IMR-90 (cell line): Measurements from ENCODE around the gene ADAMTS9. TPM values are rescaled to one million over a fixed set of nuclear protein-coding genes. Genes with fewer than 3 reads are reported as not detected.

Experiments used
- ATAC-seq: fragments of 200-7000 bp; cut with Tn5 transposase; 2 replicates; pipeline ENCODE4 v1.9.1; 2020; ENCODE audit warnings: low read depth, mild to moderate bottlenecking, moderate library complexity
- BruUV-seq: library from RNA; stranded (reverse); fragments of 400-500 nt; replicated peaks from 2 replicates; lab custom pipeline; 2021; lab: Mats Ljungman, UMichigan
- CTCF ChIA-PET: fragments of 300-600 bp; formaldehyde crosslinking; extraction: SDS; loops from one replicate; lab custom pipeline; 2021; ENCODE audit warnings: antibody characterized with exemption; lab: Yijun Ruan, JAX
- POLR2A ChIA-PET: fragments of 300-600 bp; sonication (Branson Sonifier 250); formaldehyde crosslinking; loops from one replicate; lab custom pipeline; 2022; ENCODE audit warnings: antibody characterized with exemption; ENCODE audit not compliant: unreplicated experiment; lab: Charles Lee
- DNase-seq: peaks from one replicate; pipeline ENCODE4 v3.0.0; 2013
- H2AFZ ChIP-seq: replicated peaks from 2 replicates; pipeline ENCODE3; 2013; ENCODE audit warnings: low read length, mild to moderate bottlenecking; ENCODE audit not compliant: poor library complexity
- H2AK5ac ChIP-seq: 2 replicates; pipeline ENCODE4 v1.6.1; 2013; ENCODE audit warnings: low read depth, low read length, inconsistent platforms
- H2AK9ac ChIP-seq: replicated peaks from 2 replicates; pipeline ENCODE3; 2013; ENCODE audit warnings: mild to moderate bottlenecking, low read depth, low read length, moderate library complexity; ENCODE audit not compliant: poor library complexity
- H2BK120ac ChIP-seq: 2 replicates; pipeline ENCODE4 v1.6.1; 2013; ENCODE audit warnings: low read depth, low read length, inconsistent platforms
- H2BK15ac ChIP-seq: 3 replicates; pipeline ENCODE4 v1.6.1; 2013; ENCODE audit warnings: low read depth, low read length, inconsistent platforms
- H2BK20ac ChIP-seq: 2 replicates; pipeline ENCODE4 v1.6.1; 2013; ENCODE audit warnings: low read depth, mild to moderate bottlenecking, inconsistent platforms, low read length, moderate library complexity
- H2BK5ac ChIP-seq: 2 replicates; pipeline ENCODE4 v1.6.1; 2013; ENCODE audit warnings: mild to moderate bottlenecking, low read depth, low read length, inconsistent platforms; ENCODE audit not compliant: poor library complexity, severe bottlenecking
- H3K14ac ChIP-seq: replicated peaks from 2 replicates; pipeline ENCODE4 v1.6.1; 2013; ENCODE audit warnings: low read depth, low read length, inconsistent platforms
- H3K18ac ChIP-seq: 2 replicates; pipeline ENCODE4 v1.6.1; 2013; ENCODE audit warnings: low read depth, low read length, control low read depth
- H3K23ac ChIP-seq: 2 replicates; pipeline ENCODE4 v1.6.1; 2013; ENCODE audit warnings: low read depth, low read length, inconsistent platforms
- H3K27ac ChIP-seq: 2 replicates; pipeline ENCODE4 v1.5.1; 2013; ENCODE audit warnings: mild to moderate bottlenecking, control low read depth, low read length; ENCODE audit not compliant: insufficient read depth
- H3K27me3 ChIP-seq: 2 replicates; pipeline ENCODE4 v1.6.1; 2013; ENCODE audit warnings: low read length; ENCODE audit not compliant: control insufficient read depth, insufficient read depth
- H3K36me3 ChIP-seq: 2 replicates; pipeline ENCODE4 v1.6.1; 2013; ENCODE audit warnings: low read length, mixed read lengths; ENCODE audit not compliant: control insufficient read depth, insufficient read depth
- H3K4ac ChIP-seq: 2 replicates; pipeline ENCODE4 v1.6.1; 2013; ENCODE audit warnings: low read depth, low read length, inconsistent platforms
- H3K4me1 ChIP-seq: 2 replicates; pipeline ENCODE4 v1.6.1; 2013; ENCODE audit warnings: low read length, mixed read lengths; ENCODE audit not compliant: control insufficient read depth, insufficient read depth
- H3K4me2 ChIP-seq: 2 replicates; pipeline ENCODE4 v1.6.1; 2013; ENCODE audit warnings: low read depth, mild to moderate bottlenecking, control low read depth, low read length, moderate library complexity
- H3K4me3 ChIP-seq: 2 replicates; pipeline ENCODE4 v1.5.1; 2013; ENCODE audit warnings: low read depth, mild to moderate bottlenecking, control low read depth, low read length, moderate library complexity; ENCODE audit not compliant: insufficient read depth
- H3K56ac ChIP-seq: 2 replicates; pipeline ENCODE4 v1.6.1; 2013; ENCODE audit warnings: low read length, inconsistent platforms; ENCODE audit not compliant: insufficient read depth; ENCODE audit errors: extremely low read depth
- H3K79me1 ChIP-seq, 2 experiments: 2 replicates each; pipeline ENCODE4 v1.6.1; 2013; ENCODE audit warnings: low read length in 2 of 2, inconsistent platforms in 1 of 2, low read depth in 1 of 2
- H3K9ac ChIP-seq: 2 replicates; pipeline ENCODE4 v1.6.1; 2013; ENCODE audit warnings: low read depth, low read length, control low read depth
- H3K9me1 ChIP-seq: 2 replicates; pipeline ENCODE4 v1.6.1; 2013; ENCODE audit warnings: low read length, inconsistent platforms; ENCODE audit not compliant: insufficient read depth
- H3K9me3 ChIP-seq: 2 replicates; pipeline ENCODE4 v1.6.1; 2013; ENCODE audit warnings: low read length; ENCODE audit not compliant: control insufficient read depth, insufficient read depth
- H4K20me1 ChIP-seq: 2 replicates; pipeline ENCODE4 v1.6.1; 2013; ENCODE audit warnings: low read length, inconsistent platforms; ENCODE audit not compliant: insufficient read depth
- H4K5ac ChIP-seq: 2 replicates; pipeline ENCODE4 v1.6.1; 2013; ENCODE audit warnings: mild to moderate bottlenecking, low read depth, low read length, control low read depth
- H4K8ac ChIP-seq, 2 experiments: 2 replicates each; pipeline ENCODE4 v1.6.1; 2013; ENCODE audit warnings: low read depth in 2 of 2, low read length in 2 of 2, control low read depth in 1 of 2, inconsistent platforms in 1 of 2
- H4K91ac ChIP-seq: 2 replicates; pipeline ENCODE4 v1.6.1; 2013; ENCODE audit warnings: low read depth, low read length, inconsistent platforms; ENCODE audit not compliant: insufficient read depth
- RAD21 ChIP-seq: IDR thresholded peaks from 2 replicates; pipeline ENCODE4 v1.6.1; 2012; ENCODE audit warnings: low read length, improper control_type of control experiment
- RCOR1 ChIP-seq: IDR thresholded peaks from 2 replicates; pipeline ENCODE4 v1.6.1; 2012; ENCODE audit warnings: mild to moderate bottlenecking, low read length, improper control_type of control experiment; ENCODE audit not compliant: insufficient replicate concordance
- WGBS, 2 experiments: methylation state at CpG; one replicate each; pipeline versions ENCODE4 v1.1.5 to v1.1.7; 2013; ENCODE audit warnings: missing lambda C conversion rate in 2 of 2; ENCODE audit not compliant: insufficient read length in 1 of 2; ENCODE audit errors: extremely low coverage in 2 of 2; 5-methylcytosine and 5-hydroxymethylcytosine counted together
- dilution Hi-C: fragments of 300-500 bp; cut with HindIII; formaldehyde crosslinking; loops from one replicate; pipeline ENCODE4 v1.14.3; 2018; ENCODE audit warnings: low sequenced_read_pairs; ENCODE audit not compliant: unreplicated experiment
- in situ Hi-C: fragments of 300-500 bp; cut with MboI; formaldehyde crosslinking; loops from 3 replicates; pipeline ENCODE4 v1.14.3; 2019; ENCODE audit warnings: low sequenced_read_pairs, inconsistent platforms, mixed read lengths
- intact Hi-C: fragments of 100-400 bp; cut with micrococcal nuclease; formaldehyde crosslinking; loops from 2 replicates; pipeline ENCODE4 v1.10.0; 2022
- polyA plus RNA-seq, 3 experiments: library from polyadenylated mRNA; depleted of rRNA; stranded (reverse); fragments of >200 nt; gene quantifications; 2 replicates each; pipeline ENCODE4 v1.2.3, GENCODE V29; 2012; ENCODE audit warnings: low replicate concordance in 1 of 3
- total RNA-seq: library from RNA; depleted of rRNA; stranded (reverse); fragments of >200 nt; gene quantifications from 2 replicates; pipeline ENCODE4 v1.2.3, GENCODE V29; 2012

ADAMTS9 gene
- total and polyA plus RNA-seq, 2 of the 4 experiments (the other 2 are of a cell fraction): 0.55 to 1.1 TPM

DNA sequence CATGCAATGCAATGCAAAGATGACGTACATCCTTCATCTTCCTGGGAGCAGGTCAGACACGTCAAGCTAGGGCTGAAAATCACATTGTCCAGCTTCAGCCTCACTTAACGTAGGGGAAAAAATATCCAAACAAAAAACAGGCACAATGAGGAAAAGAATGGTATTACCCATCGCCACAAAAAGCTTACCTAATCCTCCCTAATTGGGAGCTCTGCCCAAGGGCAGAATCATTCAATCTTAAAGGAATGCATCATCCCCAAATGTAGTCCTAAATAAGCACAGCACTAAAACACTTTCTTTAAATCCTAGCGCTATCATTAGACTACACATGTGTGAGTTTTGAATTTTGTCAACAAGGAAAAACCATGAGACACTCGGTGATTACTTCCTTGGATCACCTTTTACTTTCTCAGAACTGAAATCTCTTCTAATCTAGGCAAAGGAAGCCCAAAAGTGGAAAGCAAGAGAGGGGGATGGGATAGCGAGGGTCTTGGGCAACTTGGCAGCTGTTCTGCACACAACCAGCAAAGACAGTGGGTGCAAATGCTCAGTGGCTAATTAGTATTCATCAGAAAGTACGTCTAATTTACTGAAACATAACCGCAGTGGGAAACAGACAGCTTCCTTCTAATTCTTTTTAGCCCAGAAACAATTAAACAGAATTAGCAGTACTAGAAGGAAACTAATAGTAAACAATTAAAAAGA is 87.4 kb downstream of the ADAMTS9 start:
- in situ Hi-C loops: no loop called here

More for the DNA sequence above, 87.4 kb downstream of the ADAMTS9 start:
- H4K91ac ChIP-seq: no peak overlapping the region
- dilution Hi-C loops (no loop called here), intact Hi-C loops (no loop called here)
- H3K23ac ChIP-seq: no peak overlapping the region
- no peak overlapping the region for H3K4me3 ChIP-seq
- no peak overlapping the region for H3K14ac ChIP-seq
- H2AK9ac ChIP-seq: no peak overlapping the region
- H4K5ac ChIP-seq: no peak overlapping the region
- H2BK120ac ChIP-seq: no peak overlapping the region
- CTCF ChIA-PET: interaction anchor here (0.7 kb wide), 1 partner anchor 19 kb away, joined by 6 read pairs; no protein-coding TSS in a partner anchor
- H4K8ac ChIP-seq: no peak overlapping the region
- ATAC-seq (no peak), DNase-seq (no peak)
- no peaks in the 10 kb centered on the region for H3K79me1 ChIP-seq
- no peaks in the 10 kb centered on the region for H3K27me3 ChIP-seq
- no peaks in the 10 kb centered on the region for H4K20me1 ChIP-seq
- POLR2A ChIA-PET: no interaction called here
- no peak overlapping the region for H3K4me2 ChIP-seq
- no peak overlapping the region for H3K4ac ChIP-seq
- WGBS, 2 experiments: 100% methylated on average over 1 of the region's 9 CpGs; no CpG with 5 or more reads in 1 of the 2 experiments
- no peak overlapping the region for H3K18ac ChIP-seq
- TF ChIP-seq RAD21 (no peak), RCOR1 (no peak)
- H3K9ac ChIP-seq: no peak overlapping the region
- H2AK5ac ChIP-seq: no peak overlapping the region
- H3K9me1 ChIP-seq: no peaks in the 10 kb centered on the region
- no peak overlapping the region for H2AFZ ChIP-seq
- no peak overlapping the region for H3K56ac ChIP-seq
- no TSS peak for BruUV-seq
- peaks cover 17% of the 10 kb centered on the region for H3K36me3 ChIP-seq
- H3K4me1 ChIP-seq: no peaks in the 10 kb centered on the region
- H2BK5ac ChIP-seq: no peak overlapping the region
- H2BK15ac ChIP-seq: no peak overlapping the region
- no peak overlapping the region for H2BK20ac ChIP-seq
- H3K9me3 ChIP-seq: no peaks in the 10 kb centered on the region
- H3K27ac ChIP-seq: no peak overlapping the region
